Esophagus squamous epithelium (tissue), 4 donors: Measurements from ENCODE around the gene ARFGAP1.

Source experiments
- POLR2A ChIP-seq, 4 donors: fragments of 450-650 bp; IDR thresholded peaks; one replicate each; pipeline ENCODE4 v1.6.1; 2017; ENCODE audit warnings: antibody characterized with exemption in 4 of 4, mild to moderate bottlenecking in 4 of 4, moderate library complexity in 3 of 4
- TF ChIP-seq, protein P1 (sequence below), 6 experiments: fragments of 450-650 bp in 4 of 6; fragments of 200-600 bp in 2 of 6; sonication (generic) in 2 of 6; IDR thresholded peaks; one replicate each; pipeline ENCODE4 v1.5.1; 2016 to 2019; ENCODE audit warnings: antibody characterized with exemption in 6 of 6, mild to moderate bottlenecking in 4 of 6, moderate library complexity in 4 of 6

DNA sequence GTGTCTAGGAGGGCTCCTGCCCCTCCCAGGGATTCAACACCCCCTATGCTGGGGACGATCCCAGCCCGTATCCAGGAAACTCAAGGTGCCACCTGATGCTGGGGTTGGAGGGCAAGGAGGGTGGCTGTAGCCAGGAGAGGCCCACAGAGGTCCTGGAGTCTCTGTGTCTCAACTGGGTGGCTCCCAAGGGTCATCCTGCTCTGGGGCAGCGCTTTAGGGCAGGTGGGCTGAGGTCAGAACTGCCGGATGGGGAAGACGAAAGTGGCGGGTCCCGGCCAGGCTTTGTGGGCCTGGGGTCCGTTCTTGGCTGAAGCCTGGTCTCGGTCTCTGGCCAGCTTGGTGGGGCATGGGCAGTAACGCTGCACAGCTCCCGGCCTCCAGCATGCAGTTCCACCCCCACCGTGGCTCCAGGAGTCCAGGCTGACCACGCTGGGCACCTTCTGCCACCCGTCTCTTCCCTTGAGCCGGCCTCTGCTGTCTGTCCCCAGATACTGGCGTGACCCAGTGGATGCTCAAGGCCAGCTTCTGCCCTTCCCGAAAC, 17.6 kb downstream of the ARFGAP1 start:
- TF ChIP-seq, protein P1, sequence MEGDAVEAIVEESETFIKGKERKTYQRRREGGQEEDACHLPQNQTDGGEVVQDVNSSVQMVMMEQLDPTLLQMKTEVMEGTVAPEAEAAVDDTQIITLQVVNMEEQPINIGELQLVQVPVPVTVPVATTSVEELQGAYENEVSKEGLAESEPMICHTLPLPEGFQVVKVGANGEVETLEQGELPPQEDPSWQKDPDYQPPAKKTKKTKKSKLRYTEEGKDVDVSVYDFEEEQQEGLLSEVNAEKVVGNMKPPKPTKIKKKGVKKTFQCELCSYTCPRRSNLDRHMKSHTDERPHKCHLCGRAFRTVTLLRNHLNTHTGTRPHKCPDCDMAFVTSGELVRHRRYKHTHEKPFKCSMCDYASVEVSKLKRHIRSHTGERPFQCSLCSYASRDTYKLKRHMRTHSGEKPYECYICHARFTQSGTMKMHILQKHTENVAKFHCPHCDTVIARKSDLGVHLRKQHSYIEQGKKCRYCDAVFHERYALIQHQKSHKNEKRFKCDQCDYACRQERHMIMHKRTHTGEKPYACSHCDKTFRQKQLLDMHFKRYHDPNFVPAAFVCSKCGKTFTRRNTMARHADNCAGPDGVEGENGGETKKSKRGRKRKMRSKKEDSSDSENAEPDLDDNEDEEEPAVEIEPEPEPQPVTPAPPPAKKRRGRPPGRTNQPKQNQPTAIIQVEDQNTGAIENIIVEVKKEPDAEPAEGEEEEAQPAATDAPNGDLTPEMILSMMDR (IDR thresholded peaks at IDR 0.05) = no peak
- TF ChIP-seq POLR2A (IDR thresholded peaks at IDR 0.05) = no peak
